ENCODE results near the gene OR2B2. TPM values are rescaled to one million over a fixed set of nuclear protein-coding genes. Genes with fewer than 3 reads are reported as not detected.

Gene OR2B2
- total RNA-seq, 1 donor from 2014 or later: not detected

GRCh38 chr6:27889628-27890444 is 22.4 kb downstream of the OR2B2 start:
- no peak overlapping the region for H3K27ac Mint-ChIP-seq

GRCh38 chr6:27889275-27889627 is 22.9 kb downstream of the OR2B2 start:
- no peaks in the 10 kb centered on the region for H3K9me3 Mint-ChIP-seq (ENCODE audit: low read depth)
- no peaks in the 10 kb centered on the region for H3K36me3 Mint-ChIP-seq (ENCODE audit: insufficient read depth)
- peaks cover 30% of the 10 kb centered on the region for H3K4me1 Mint-ChIP-seq (ENCODE audit: low read depth)
- TF ChIP-seq CTCF (IDR thresholded peaks at IDR 0.05; ENCODE audit: unreplicated experiment): no peak
- no peak overlapping the region for H3K27ac Mint-ChIP-seq
- no peak overlapping the region for H3K4me3 Mint-ChIP-seq (ENCODE audit: low read depth)
- no peak for DNase-seq (ENCODE audit: low spot score, unreplicated experiment)
- H3K27me3 Mint-ChIP-seq: no peaks in the 10 kb centered on the region

More at GRCh38 chr6:27889628-27890444, 22.4 kb downstream of the OR2B2 start:
- TF ChIP-seq CTCF (IDR thresholded peaks at IDR 0.05; ENCODE audit: unreplicated experiment): no peak
- Mint-ChIP-seq H3K36me3 (ENCODE audit: insufficient read depth) (no peaks in the 10 kb centered on the region), H3K4me1 (ENCODE audit: low read depth) (peaks cover 30% of the 10 kb centered on the region), H3K9me3 (ENCODE audit: low read depth) (no peaks in the 10 kb centered on the region), H3K4me3 (ENCODE audit: low read depth) (no peak overlapping the region), H3K27me3 (no peaks in the 10 kb centered on the region)
- no peak for DNase-seq (ENCODE audit: low spot score, unreplicated experiment)

- no peaks in the 10 kb centered on the region for H3K9me3 Mint-ChIP-seq (ENCODE audit: low read depth)
- no peaks in the 10 kb centered on the region for H3K27me3 Mint-ChIP-seq
- peak overlapping the region; percentile 8 for H3K4me3 Mint-ChIP-seq (ENCODE audit: low read depth)
- H3K27ac Mint-ChIP-seq: peak overlapping the region; percentile 48
- DNase-seq (ENCODE audit: low spot score, unreplicated experiment): no peak
- TF ChIP-seq CTCF (IDR thresholded peaks at IDR 0.05; ENCODE audit: unreplicated experiment): no peak
- H3K4me1 Mint-ChIP-seq (ENCODE audit: low read depth): peaks cover 30% of the 10 kb centered on the region
- no peaks in the 10 kb centered on the region for H3K36me3 Mint-ChIP-seq (ENCODE audit: insufficient read depth)
Measured at GRCh38 chr6:27888566-27888965, 23.6 kb downstream of the OR2B2 start.

GRCh38 chr6:27886073-27886472 is 26.1 kb downstream of the OR2B2 start:
- Mint-ChIP-seq H3K36me3 (ENCODE audit: insufficient read depth) (no peaks in the 10 kb centered on the region), H3K27ac (no peak overlapping the region), H3K27me3 (no peaks in the 10 kb centered on the region), H3K9me3 (ENCODE audit: low read depth) (no peaks in the 10 kb centered on the region), H3K4me1 (ENCODE audit: low read depth) (peaks cover 25% of the 10 kb centered on the region), H3K4me3 (ENCODE audit: low read depth) (no peak overlapping the region)
- no peak for TF ChIP-seq CTCF (IDR thresholded peaks at IDR 0.05; ENCODE audit: unreplicated experiment)
- no peak for DNase-seq (ENCODE audit: low spot score, unreplicated experiment)

- DNase-seq (ENCODE audit: low spot score, unreplicated experiment): no peak
- Mint-ChIP-seq H3K4me1 (ENCODE audit: low read depth) (peaks cover 6% of the 10 kb centered on the region), H3K36me3 (ENCODE audit: insufficient read depth) (no peaks in the 10 kb centered on the region), H3K27ac (no peak overlapping the region), H3K9me3 (ENCODE audit: low read depth) (no peaks in the 10 kb centered on the region), H3K4me3 (ENCODE audit: low read depth) (no peak overlapping the region), H3K27me3 (no peaks in the 10 kb centered on the region)
- no peak for TF ChIP-seq CTCF (IDR thresholded peaks at IDR 0.05; ENCODE audit: unreplicated experiment)
Measured at GRCh38 chr6:27883136-27883535, 29.1 kb downstream of the OR2B2 start.
